BLaER1 treated with 17β-estradiol and CSF1 and Interleukin-3, amounts not matched to agents 10 nM and 100 nM (cell line): Measurements from ENCODE around the gene MS4A8.

Experiments used
- H3K27ac ChIP-seq, 11 experiments: shearing (Covaris generic); formaldehyde crosslinking; 2 replicates each; pipeline ENCODE4 v1.8.1; 2022
- H3K27me3 ChIP-seq, 11 experiments: shearing (Covaris generic); formaldehyde crosslinking; 2 replicates each; pipeline ENCODE4 v1.8.1; 2022
- H3K36me3 ChIP-seq, 11 experiments: shearing (Covaris generic); formaldehyde crosslinking; 2 replicates each; pipeline ENCODE4 v1.8.1; 2022
- H3K4me1 ChIP-seq, 10 experiments: shearing (Covaris generic); formaldehyde crosslinking; 2 replicates each; pipeline ENCODE4 v1.8.1; 2022
- H3K4me2 ChIP-seq, 11 experiments: shearing (Covaris generic); formaldehyde crosslinking; 2 replicates each; pipeline ENCODE4 v1.8.1; 2022
- H3K4me3 ChIP-seq, 10 experiments: shearing (Covaris generic); formaldehyde crosslinking; 2 replicates each; pipeline ENCODE4 v1.8.1; 2022
- H3K9ac ChIP-seq, 11 experiments: shearing (Covaris generic); formaldehyde crosslinking; 2 replicates each; pipeline ENCODE4 v1.8.1; 2022
- H3K9me3 ChIP-seq, 11 experiments: shearing (Covaris generic); formaldehyde crosslinking; replicated peaks in 1 of 11; 2 replicates each; pipeline ENCODE4 v1.8.1; 2022
- H4K20me1 ChIP-seq, 11 experiments: shearing (Covaris generic); formaldehyde crosslinking; 2 replicates each; pipeline ENCODE4 v1.8.1; 2022
- Cebpa-rat ChIP-seq, 11 experiments: shearing (Covaris generic); IDR thresholded peaks; 2 replicates each; pipeline ENCODE4 v1.8.1; 2022

MS4A8 gene

DNA sequence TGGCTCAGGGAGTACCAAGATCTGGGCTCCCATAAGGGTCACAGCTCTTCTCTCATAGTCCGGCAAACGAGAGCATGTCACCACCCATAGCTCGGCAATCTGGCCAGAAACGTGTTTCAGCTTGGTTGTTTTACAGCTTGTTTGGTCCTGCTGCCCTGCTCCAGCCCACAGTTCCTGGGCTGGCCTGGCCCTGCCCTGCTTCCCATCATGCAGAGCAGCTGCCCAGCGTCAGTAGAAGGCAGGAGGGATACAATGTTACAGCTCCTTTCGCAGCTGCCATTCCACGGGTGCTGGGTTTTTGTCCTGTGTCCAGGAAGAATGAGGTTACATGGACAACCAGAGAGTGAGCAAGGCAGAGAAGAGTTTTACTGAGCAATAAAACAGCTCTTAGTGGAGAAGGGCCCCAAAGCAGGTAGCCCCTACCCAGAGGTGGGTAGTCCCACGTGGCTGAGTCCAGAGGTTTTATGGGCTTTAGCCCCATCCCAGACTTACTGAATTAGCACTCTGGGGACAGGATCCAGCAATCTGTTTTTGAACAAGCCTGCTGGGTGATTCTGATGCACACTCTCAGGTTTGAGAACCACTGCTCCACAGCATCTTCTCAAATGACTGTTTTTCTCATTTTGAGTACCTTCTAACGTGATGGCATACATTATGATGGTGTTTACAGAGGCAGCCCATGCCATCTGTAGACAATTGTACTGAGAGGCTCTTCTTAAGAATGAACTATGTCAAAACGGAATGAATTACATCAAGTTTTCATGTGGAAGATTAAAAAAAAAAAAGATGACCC, 19.3 kb downstream of the MS4A8 start:
- Histone ChIP-seq H4K20me1 (no peaks in the 10 kb centered on the region), H3K9ac (no peak overlapping the region), H3K4me1 (no peaks in the 10 kb centered on the region), H3K36me3 (no peaks in the 10 kb centered on the region), H3K27me3 (no peaks in the 10 kb centered on the region), H3K9me3 (peaks cover 22 to 35% (median 24%) of the 10 kb centered on the region in 11 experiments), H3K4me3 (no peak overlapping the region), H3K27ac (no peak overlapping the region), H3K4me2 (no peak overlapping the region)
- TF ChIP-seq Cebpa-rat (IDR thresholded peaks at IDR 0.05): no peak

DNA sequence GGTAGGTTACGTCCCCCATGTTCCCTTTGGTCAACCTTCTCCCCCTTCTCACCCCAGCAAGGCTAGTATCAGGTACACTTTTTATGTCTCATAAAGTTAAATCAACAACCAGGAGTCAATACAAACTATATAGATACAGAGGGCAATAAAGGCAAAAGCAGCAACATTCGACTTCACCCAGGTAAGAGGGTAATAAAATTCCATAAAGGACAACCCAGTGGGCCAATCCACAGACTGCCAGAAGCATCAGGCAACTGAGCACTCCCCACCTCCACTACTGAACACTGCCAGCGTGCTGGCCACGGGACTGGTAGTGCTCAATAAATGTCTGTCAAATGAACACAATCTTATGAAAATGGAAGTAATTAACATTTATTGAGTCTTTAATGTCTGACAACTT, 20.0 kb downstream of the MS4A8 start:
- Histone ChIP-seq H3K9ac (no peak overlapping the region), H3K36me3 (no peaks in the 10 kb centered on the region), H3K4me1 (no peaks in the 10 kb centered on the region), H3K4me2 (no peak overlapping the region), H3K9me3 (peaks cover 22 to 35% (median 24%) of the 10 kb centered on the region in 11 experiments), H3K27ac (no peak overlapping the region), H3K27me3 (no peaks in the 10 kb centered on the region), H4K20me1 (no peaks in the 10 kb centered on the region), H3K4me3 (no peak overlapping the region)
- TF ChIP-seq Cebpa-rat (IDR thresholded peaks at IDR 0.05): no peak

DNA sequence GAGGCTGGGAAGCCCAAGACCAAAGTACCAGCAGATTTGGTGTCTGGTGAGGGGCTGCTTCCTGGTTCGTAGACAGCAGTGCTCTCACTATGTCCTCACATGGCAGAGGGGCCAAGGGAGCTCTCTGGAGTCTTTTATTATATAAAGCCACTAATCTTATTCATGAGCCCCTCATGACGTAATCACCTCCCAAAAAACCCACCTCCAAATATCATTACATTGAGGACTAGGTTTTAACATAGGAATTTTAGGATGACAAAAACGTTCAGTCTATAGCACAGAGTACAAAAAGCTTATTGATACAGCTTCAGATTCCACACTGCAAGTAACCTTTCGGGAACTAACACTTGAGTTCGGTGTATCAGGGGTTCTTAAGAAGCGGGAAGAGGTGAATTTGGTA, 21.0 kb downstream of the MS4A8 start:
- Histone ChIP-seq H3K4me2 (no peak overlapping the region), H3K9ac (no peak overlapping the region), H4K20me1 (no peaks in the 10 kb centered on the region), H3K4me1 (no peaks in the 10 kb centered on the region), H3K36me3 (no peaks in the 10 kb centered on the region), H3K9me3 (peaks cover 22 to 35% (median 24%) of the 10 kb centered on the region in 11 experiments), H3K27ac (no peak overlapping the region), H3K27me3 (no peaks in the 10 kb centered on the region), H3K4me3 (no peak overlapping the region)
- TF ChIP-seq Cebpa-rat (IDR thresholded peaks at IDR 0.05): 0 out of 22 replicates have a peak, but pooled peaks of 1 of the 11 experiments have one; percentile 18

DNA sequence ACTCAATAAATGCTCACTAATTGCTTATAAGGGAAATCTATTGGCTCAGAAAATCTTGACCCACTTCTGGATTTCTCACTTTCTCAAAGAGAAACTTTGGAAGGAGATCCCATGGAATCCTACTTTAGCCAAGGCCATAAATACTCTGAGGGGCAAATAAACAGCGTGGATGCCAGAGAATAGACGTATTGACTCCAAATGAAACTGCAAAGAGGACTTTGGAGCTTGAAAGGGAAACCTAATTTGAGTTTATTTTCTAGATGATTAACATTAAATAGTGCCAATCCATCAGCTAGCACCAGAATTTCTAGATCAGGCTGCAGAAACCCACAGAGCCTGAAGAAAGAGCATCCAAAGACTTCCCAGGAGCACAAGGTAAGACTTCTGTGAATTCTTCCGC, 25.0 kb downstream of the MS4A8 start, which contains the start of gene MS4A18:
Gene MS4A18, plus strand, starts transcription at position 301 of the 400 bp plus-strand sequence.
- Histone ChIP-seq H4K20me1 (no peaks in the 10 kb centered on the region), H3K27me3 (no peaks in the 10 kb centered on the region), H3K27ac (no peak within 1 kb of the TSS), H3K4me1 (0 out of 20 replicates have a peak, but pooled peaks cover 0 to 5% (median 0%) of the 10 kb centered on the region in 10 experiments), H3K4me2 (no peak within 1 kb of the TSS), H3K9ac (no peak within 1 kb of the TSS), H3K36me3 (no peaks in the 10 kb centered on the region), H3K4me3 (no peak within 1 kb of the TSS), H3K9me3 (peaks cover 2 to 13% (median 3%) of the 10 kb centered on the region in 11 experiments; a peak in 20 of 22 replicates)
- TF ChIP-seq Cebpa-rat (IDR thresholded peaks at IDR 0.05): no peak

DNA sequence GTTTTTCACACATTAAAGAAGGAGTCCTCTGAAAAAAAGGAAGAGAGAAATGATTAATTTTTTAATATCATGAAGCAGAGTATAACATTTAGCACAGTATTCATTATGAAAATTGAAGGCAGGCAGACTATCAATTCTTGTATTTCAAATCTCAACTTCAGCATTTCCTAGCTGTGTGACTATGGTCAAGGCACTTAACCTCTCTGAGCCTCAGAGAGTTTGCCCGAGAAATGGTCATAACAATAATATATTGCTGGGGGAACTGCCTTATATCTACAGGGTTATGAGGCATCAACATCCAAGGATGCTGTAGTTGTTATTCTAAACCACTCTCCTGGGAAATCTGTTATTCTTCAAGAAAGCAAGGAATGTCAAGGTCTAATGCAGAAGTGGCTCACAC, 26.2 kb downstream of the MS4A8 start:
- Histone ChIP-seq H3K27me3 (no peaks in the 10 kb centered on the region), H3K27ac (no peak overlapping the region), H3K9me3 (0 out of 22 replicates have a peak, but pooled peaks cover 0 to under 1% (median 0%) of the 10 kb centered on the region in 11 experiments), H3K4me3 (no peak overlapping the region), H3K4me1 (0 out of 20 replicates have a peak, but pooled peaks cover 0 to 5% (median 0%) of the 10 kb centered on the region in 10 experiments), H3K36me3 (no peaks in the 10 kb centered on the region), H3K9ac (no peak overlapping the region), H4K20me1 (no peaks in the 10 kb centered on the region), H3K4me2 (no peak overlapping the region)
- TF ChIP-seq Cebpa-rat (IDR thresholded peaks at IDR 0.05): no peak

- H3K9me3 ChIP-seq: peaks cover 0 to 5% (median 0%) of the 10 kb centered on the region in 11 experiments; a peak in 2 of 22 replicates
- no peak overlapping the region for H3K27ac ChIP-seq
- H3K4me2 ChIP-seq: no peak overlapping the region
- no peaks in the 10 kb centered on the region for H3K36me3 ChIP-seq
- no peaks in the 10 kb centered on the region for H3K27me3 ChIP-seq
- H3K4me3 ChIP-seq: no peak overlapping the region
- TF ChIP-seq Cebpa-rat (IDR thresholded peaks at IDR 0.05): no peak
- H3K4me1 ChIP-seq: no peaks in the 10 kb centered on the region
- H3K9ac ChIP-seq: no peak overlapping the region
- no peaks in the 10 kb centered on the region for H4K20me1 ChIP-seq
These were observed 32.2 kb downstream of the MS4A8 start for GRCh38 chr11:60731586-60731985.

DNA sequence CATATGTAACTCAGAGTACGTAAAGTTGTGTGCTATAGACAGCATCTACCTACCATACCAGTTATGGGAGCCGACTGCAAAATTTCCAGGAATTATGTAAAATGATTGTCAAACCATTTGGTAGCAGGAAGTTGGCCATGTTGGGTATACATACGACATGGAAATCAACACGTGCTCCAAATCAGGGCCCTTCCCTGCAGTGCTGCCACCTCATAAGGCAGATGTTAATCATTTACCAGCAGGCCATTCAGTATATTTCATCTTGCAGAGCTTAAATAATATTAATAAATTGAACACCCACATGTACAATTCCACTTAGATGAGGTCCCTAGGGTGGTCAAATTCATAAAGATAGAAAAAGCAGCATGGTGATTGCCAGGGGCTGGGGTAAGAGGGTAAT, 34.9 kb downstream of the MS4A8 start:
- no peak for TF ChIP-seq Cebpa-rat (IDR thresholded peaks at IDR 0.05)
- H4K20me1 ChIP-seq: no peaks in the 10 kb centered on the region
- no peak overlapping the region for H3K4me3 ChIP-seq
- no peak overlapping the region for H3K4me2 ChIP-seq
- no peaks in the 10 kb centered on the region for H3K36me3 ChIP-seq
- no peaks in the 10 kb centered on the region for H3K27me3 ChIP-seq
- H3K4me1 ChIP-seq: no peaks in the 10 kb centered on the region
- H3K27ac ChIP-seq: no peak overlapping the region
- no peak overlapping the region for H3K9ac ChIP-seq
- H3K9me3 ChIP-seq: peaks cover 0 to 5% (median 0%) of the 10 kb centered on the region in 11 experiments; a peak in 2 of 22 replicates

DNA sequence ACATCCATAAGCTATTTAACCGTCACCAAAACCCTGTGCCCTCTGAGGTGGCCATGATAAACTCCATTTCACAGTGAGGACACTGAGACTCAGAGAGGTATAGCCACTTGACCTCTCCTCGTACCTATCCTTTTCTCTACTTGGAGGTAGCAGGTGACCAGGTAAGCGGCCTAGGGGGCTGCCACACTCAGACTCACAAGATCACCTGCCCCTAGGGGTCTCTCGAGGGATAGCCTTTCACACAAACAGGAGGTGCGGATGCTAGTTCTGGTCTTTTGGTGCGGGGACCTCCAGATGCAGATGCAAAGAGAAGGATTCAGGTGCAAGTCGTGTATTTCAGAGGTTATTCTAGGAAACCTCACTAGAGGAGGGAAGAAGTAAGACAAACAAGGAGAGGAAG, 39.7 kb downstream of the MS4A8 start:
- Histone ChIP-seq H3K27ac (no peak overlapping the region), H3K4me3 (no peak overlapping the region), H3K9ac (no peak overlapping the region), H3K4me2 (no peak overlapping the region), H3K27me3 (no peaks in the 10 kb centered on the region), H3K9me3 (peaks cover 16 to 37% (median 23%) of the 10 kb centered on the region in 11 experiments; a peak in 19 of 22 replicates), H3K4me1 (0 out of 20 replicates have a peak, but pooled peaks cover 0 to 6% (median 0%) of the 10 kb centered on the region in 10 experiments), H4K20me1 (no peaks in the 10 kb centered on the region), H3K36me3 (no peaks in the 10 kb centered on the region)
- TF ChIP-seq Cebpa-rat (IDR thresholded peaks at IDR 0.05): no peak

GRCh38 chr11:60740573-60740972, 41.2 kb downstream of the MS4A8 start:
- Histone ChIP-seq H3K27ac (no peak overlapping the region), H3K4me3 (no peak overlapping the region), H3K36me3 (no peaks in the 10 kb centered on the region), H4K20me1 (no peaks in the 10 kb centered on the region), H3K4me2 (0 out of 22 replicates have a peak overlapping the region, but pooled peaks of 1 of the 11 experiments have one; percentile 24), H3K9ac (no peak overlapping the region), H3K27me3 (no peaks in the 10 kb centered on the region), H3K4me1 (0 out of 20 replicates have a peak, but pooled peaks cover 0 to 6% (median 0%) of the 10 kb centered on the region in 10 experiments), H3K9me3 (peaks cover 16 to 46% (median 36%) of the 10 kb centered on the region in 11 experiments; a peak in 19 of 22 replicates)
- no peak for TF ChIP-seq Cebpa-rat (IDR thresholded peaks at IDR 0.05)
